H1 (cell line): ENCODE measurements around the gene PRG3. TPM values are rescaled to one million over a fixed set of nuclear protein-coding genes. Genes with fewer than 3 reads are reported as not detected.

Experiments
- CTCF ChIA-PET: fragments of 300-600 bp; sonication (Branson Sonifier 250); formaldehyde crosslinking; loops from one replicate; lab custom pipeline; 2021; ENCODE audit not compliant: partially characterized antibody; lab: Charles Lee
- POLR2A ChIA-PET: fragments of 300-600 bp; sonication (Branson Sonifier 250); formaldehyde crosslinking; loops from one replicate; lab custom pipeline; 2021; ENCODE audit warnings: inconsistent platforms; ENCODE audit not compliant: partially characterized antibody; lab: Charles Lee
- DNase-seq, 2 experiments: peaks; one replicate each; pipeline versions ENCODE4 v3.0.0 to v3.0.0-alpha.2; 2010 to 2022; ENCODE audit warnings: low spot score in 2 of 2, low read depth in 1 of 2, mixed read lengths in 1 of 2
- FAIRE-seq: peaks from 2 replicates; lab custom pipeline; 2011; peaks lifted over from hg19 to GRCh38; lab: Jason Lieb, UNC
- H2AFZ ChIP-seq: 2 replicates; pipeline ENCODE4 v1.8.1; 2012; ENCODE audit warnings: low read length, inconsistent platforms
- H2AK5ac ChIP-seq: 2 replicates; pipeline ENCODE4 v1.6.1; 2013; ENCODE audit warnings: low read depth, low read length
- H2BK120ac ChIP-seq: replicated peaks from 2 replicates; pipeline ENCODE3; 2013; ENCODE audit warnings: low read depth, low read length, inconsistent platforms
- H2BK12ac ChIP-seq: 2 replicates; pipeline ENCODE4 v1.6.1; 2013; ENCODE audit warnings: low read depth, low read length
- H2BK15ac ChIP-seq: 2 replicates; pipeline ENCODE4 v1.6.1; 2013; ENCODE audit warnings: low read length
- H2BK20ac ChIP-seq: 2 replicates; pipeline ENCODE4 v1.6.1; 2013; ENCODE audit warnings: low read length
- H2BK5ac ChIP-seq: 2 replicates; pipeline ENCODE4 v1.6.1; 2013; ENCODE audit warnings: low read depth, low read length
- H3K14ac ChIP-seq: 2 replicates; pipeline ENCODE4 v1.6.1; 2013; ENCODE audit warnings: inconsistent platforms; ENCODE audit not compliant: insufficient read length
- H3K18ac ChIP-seq: 2 replicates; pipeline ENCODE4 v1.6.1; 2013; ENCODE audit warnings: low read length; ENCODE audit errors: extremely low read depth
- H3K23ac ChIP-seq: 2 replicates; pipeline ENCODE4 v1.6.1; 2013; ENCODE audit warnings: inconsistent platforms; ENCODE audit not compliant: insufficient read length
- H3K23me2 ChIP-seq: 2 replicates; pipeline ENCODE4 v1.6.1; 2013; ENCODE audit warnings: low read depth, low read length
- H3K27ac ChIP-seq: 2 replicates; pipeline ENCODE4 v1.6.1; 2011; ENCODE audit warnings: low read depth, low read length, inconsistent platforms
- H3K27me3 ChIP-seq, 4 experiments: replicated peaks in 1 of 4; 1 replicate in 1 of 4; 2 replicates in 3 of 4; pipeline versions ENCODE4 v1.6.1 to v1.8.1; 2011 to 2013; ENCODE audit warnings: low read length in 3 of 4, mild to moderate bottlenecking in 3 of 4, inconsistent platforms in 2 of 4, mixed read lengths in 2 of 4, moderate library complexity in 1 of 4; ENCODE audit not compliant: control insufficient read depth in 3 of 4, insufficient read depth in 3 of 4; ENCODE audit errors: extremely low read depth in 1 of 4
- H3K36me3 ChIP-seq, 4 experiments: 2 replicates each; pipeline versions ENCODE4 v1.6.1 to v1.8.1; 2011 to 2013; ENCODE audit warnings: mild to moderate bottlenecking in 4 of 4, low read length in 3 of 4, moderate library complexity in 2 of 4, control low read depth in 1 of 4, inconsistent platforms in 1 of 4; ENCODE audit not compliant: insufficient read depth in 4 of 4, control insufficient read depth in 2 of 4
- H3K4ac ChIP-seq: replicated peaks from 2 replicates; pipeline ENCODE3; 2013; ENCODE audit warnings: low read length, low read depth, mixed read lengths, inconsistent platforms; ENCODE audit not compliant: insufficient read length
- H3K4me1 ChIP-seq, 4 experiments: replicated peaks in 1 of 4; 1 replicate in 1 of 4; 2 replicates in 3 of 4; pipeline versions ENCODE4 v1.6.1 to v1.8.1; 2011 to 2013; ENCODE audit warnings: low read length in 3 of 4, inconsistent platforms in 2 of 4, mixed read lengths in 1 of 4; ENCODE audit not compliant: insufficient read depth in 4 of 4, control insufficient read depth in 3 of 4
- H3K4me2 ChIP-seq, 2 experiments: 2 replicates each; pipeline versions ENCODE4 v1.6.1 to v1.8.1; 2011 to 2013; ENCODE audit warnings: low read depth in 2 of 2, low read length in 2 of 2, control low read depth in 1 of 2, inconsistent platforms in 1 of 2, mild to moderate bottlenecking in 1 of 2; ENCODE audit not compliant: insufficient read depth in 1 of 2
- H3K4me3 ChIP-seq, 4 experiments: fragments of 200-600, 300-600 bp in 1 of 4; sonication (generic), shearing (Covaris generic), sonication (Bioruptor Twin) in 1 of 4; 2 replicates each; pipeline versions ENCODE4 v1.5.1 to v1.8.1; 2011 to 2016; ENCODE audit warnings: low read length in 4 of 4, low read depth in 3 of 4, control low read depth in 2 of 4, inconsistent platforms in 2 of 4, mild to moderate bottlenecking in 2 of 4, mixed read lengths in 1 of 4, moderate library complexity in 1 of 4; ENCODE audit not compliant: insufficient read depth in 2 of 4; ENCODE audit errors: extremely low read depth in 1 of 4
- H3K56ac ChIP-seq: replicated peaks from 2 replicates; pipeline ENCODE3; 2013; ENCODE audit warnings: low read depth, mild to moderate bottlenecking, mixed read lengths, low read length, inconsistent platforms; ENCODE audit not compliant: insufficient read length
- H3K79me1 ChIP-seq: 2 replicates; pipeline ENCODE4 v1.6.1; 2013; ENCODE audit warnings: low read depth, low read length, control low read depth
- H3K79me2 ChIP-seq, 2 experiments: 2 replicates each; pipeline versions ENCODE4 v1.6.1 to v1.8.1; 2012 to 2013; ENCODE audit warnings: low read length in 2 of 2, mild to moderate bottlenecking in 2 of 2, inconsistent platforms in 1 of 2; ENCODE audit not compliant: insufficient read depth in 2 of 2, control insufficient read depth in 1 of 2
- H3K9ac ChIP-seq, 4 experiments: replicated peaks in 1 of 4; 1 replicate in 1 of 4; 2 replicates in 3 of 4; pipeline versions ENCODE4 v1.6.1 to v1.8.1; 2011 to 2013; ENCODE audit warnings: low read depth in 3 of 4, low read length in 3 of 4, control low read depth in 2 of 4, mild to moderate bottlenecking in 2 of 4, moderate library complexity in 2 of 4, inconsistent platforms in 1 of 4; ENCODE audit errors: extremely low read depth in 1 of 4
- H3K9me3 ChIP-seq, 2 experiments: 2 replicates each; pipeline versions ENCODE4 v1.6.1 to v1.8.1; 2012 to 2013; ENCODE audit warnings: mild to moderate bottlenecking in 2 of 2, moderate library complexity in 2 of 2, control low read depth in 1 of 2, inconsistent platforms in 1 of 2, low read depth in 1 of 2, low read length in 1 of 2, mixed read lengths in 1 of 2; ENCODE audit not compliant: insufficient read depth in 2 of 2
- H4K20me1 ChIP-seq, 2 experiments: replicated peaks in 1 of 2; 2 replicates each; pipeline versions ENCODE3 to v1.8.1; 2011 to 2013; ENCODE audit warnings: inconsistent platforms in 2 of 2, low read length in 2 of 2, mild to moderate bottlenecking in 1 of 2; ENCODE audit not compliant: insufficient read depth in 2 of 2, control insufficient read depth in 1 of 2
- H4K5ac ChIP-seq: 2 replicates; pipeline ENCODE4 v1.6.1; 2013; ENCODE audit warnings: low read length, low read depth, mixed read lengths, inconsistent platforms; ENCODE audit not compliant: insufficient read length
- H4K8ac ChIP-seq: 2 replicates; pipeline ENCODE4 v1.8.0; 2013; ENCODE audit warnings: mild to moderate bottlenecking, moderate library complexity, low read length, inconsistent platforms; ENCODE audit not compliant: insufficient read depth; ENCODE audit errors: extremely low read depth
- H4K91ac ChIP-seq: replicated peaks from 2 replicates; pipeline ENCODE3; 2013; ENCODE audit warnings: low read length, mixed read lengths, inconsistent platforms; ENCODE audit not compliant: insufficient read length
- GABPA ChIP-seq: IDR thresholded peaks from 2 replicates; pipeline ENCODE4 v1.6.1; 2011; ENCODE audit warnings: mild to moderate bottlenecking, low read length, moderate library complexity, borderline replicate concordance; ENCODE audit not compliant: insufficient read depth
- WGBS, 2 experiments: shearing (Covaris generic) in 1 of 2; methylation state at CpG; one replicate each; pipeline versions ENCODE4 v1.1.6 to v1.1.7; 2013 to 2015; ENCODE audit warnings: low lambda C conversion rate in 2 of 2, mixed read lengths in 2 of 2, inconsistent platforms in 1 of 2, low coverage in 1 of 2, missing lambda C conversion rate in 1 of 2; ENCODE audit not compliant: insufficient replicate concordance in 2 of 2, insufficient coverage in 1 of 2, insufficient read length in 1 of 2; ENCODE audit errors: extremely low coverage in 1 of 2, missing lambda C conversion rate in 1 of 2; 5-methylcytosine and 5-hydroxymethylcytosine counted together
- polyA plus RNA-seq, 7 experiments: library from polyadenylated mRNA; depleted of rRNA in 3 of 7; stranded (reverse) in 5 of 7; unstranded in 2 of 7; fragments of >200 nt in 5 of 7; fragments of 200-250 nt in 2 of 7; gene quantifications; 1 replicate in 5 of 7; 2 replicates in 1 of 7; 4 replicates in 1 of 7; pipeline versions ENCODE4 v1.2.1 to v1.2.3, GENCODE V29; 2011 to 2013; ENCODE audit warnings: missing spikeins in 2 of 7, mixed read lengths in 2 of 7
- total RNA-seq: library from RNA; stranded (reverse); fragmentation: NEBNext Ultra II Directional; extraction: Animal tissue kit (Norgen Biotek cat#: 25700); gene quantifications from 2 replicates; pipeline ENCODE4 v1.2.1, GENCODE V29; 2021

The PRG3 gene
- total and polyA plus RNA-seq, 2 of the 8 experiments (the other 6 are each of a cell fraction or from before 2014, with no cell fraction given), result not detected

- H4K5ac ChIP-seq, result no peak overlapping the region
- H3K14ac ChIP-seq, result no peak overlapping the region
- WGBS, 2 experiments, result 78% methylated on average over 2 of the region's 2 CpGs; no CpG with 5 or more reads in 1 of the 2 experiments
- H4K91ac ChIP-seq, result no peak overlapping the region
- no peak overlapping the region for H3K4me2 ChIP-seq
- FAIRE-seq, result no peak
- no peak overlapping the region for H3K9ac ChIP-seq
- H3K27me3 ChIP-seq, result no peaks in the 10 kb centered on the region; a peak in 1 of 7 replicates
- no peaks in the 10 kb centered on the region for H3K4me1 ChIP-seq
- H3K79me2 ChIP-seq, result no peaks in the 10 kb centered on the region
- H3K23ac ChIP-seq, result no peak overlapping the region
- ChIA-PET POLR2A (no interaction called here), CTCF (no interaction called here)
- peaks cover 4 to 16% (median 12%) of the 10 kb centered on the region in 4 experiments; a peak in 6 of 8 replicates for H3K36me3 ChIP-seq
- no peak for TF ChIP-seq GABPA
- peaks cover 0 to 1% of the 10 kb centered on the region in 2 experiments for H4K20me1 ChIP-seq
- H3K9me3 ChIP-seq, result no peaks in the 10 kb centered on the region
- H4K8ac ChIP-seq, result no peak overlapping the region
- H3K56ac ChIP-seq, result no peak overlapping the region
- no peak overlapping the region for H3K4ac ChIP-seq
- no peak overlapping the region for H2BK20ac ChIP-seq
- no peak overlapping the region for H3K27ac ChIP-seq
- no peak overlapping the region for H2BK15ac ChIP-seq
- H2AK5ac ChIP-seq, result no peak overlapping the region
- no peaks in the 10 kb centered on the region for H3K23me2 ChIP-seq
- H2BK120ac ChIP-seq, result no peak overlapping the region
- no peak overlapping the region for H2BK12ac ChIP-seq
- H2AFZ ChIP-seq, result no peak overlapping the region
- no peak overlapping the region for H3K18ac ChIP-seq
- no peak for DNase-seq
- no peaks in the 10 kb centered on the region; the same call in 1 of the 2 replicates for H3K79me1 ChIP-seq
- no peak overlapping the region for H3K4me3 ChIP-seq
- H2BK5ac ChIP-seq, result no peak overlapping the region
Measured at GRCh38 chr11:57403802-57404147, 22.8 kb upstream of the PRG3 start.
